Measurements from ENCODE around the gene ACSF3. TPM values are rescaled to one million over a fixed set of nuclear protein-coding genes. Genes with fewer than 3 reads are reported as not detected.

Gene ACSF3
- total RNA-seq, 1 experiment from 2014 or later, result 74.5 TPM

DNA sequence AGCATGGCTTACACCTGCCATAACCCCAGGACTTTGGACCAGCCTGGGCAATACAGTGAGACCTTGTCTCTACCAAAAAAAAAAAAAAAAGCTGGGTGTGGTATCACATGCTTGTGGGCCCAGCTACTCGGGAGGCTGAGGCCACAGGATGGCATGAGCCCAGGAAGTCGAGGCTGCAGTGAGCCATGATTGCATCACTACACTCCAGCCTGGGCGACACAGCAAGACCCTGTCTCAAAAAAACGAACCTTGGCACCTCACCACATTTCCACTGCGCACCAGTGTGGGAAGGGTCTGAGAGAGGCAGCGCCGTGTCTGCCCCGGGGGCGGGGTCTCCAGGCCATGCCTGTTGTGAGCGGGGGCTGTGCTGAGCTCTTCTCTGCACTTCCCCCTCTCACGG is 6.3 kb downstream of the ACSF3 start:
- Histone ChIP-seq H3K27me3 (ENCODE audit: insufficient read depth, low read length) (no peaks in the 10 kb centered on the region), H3K4me3 (replicated peaks in 1 of 2; ENCODE audit: low read depth in 1 of 2, low read length in 2 of 2) (no peak overlapping the region), H3K9me3 (ENCODE audit: control insufficient read depth in 1 of 2, insufficient read depth in 1 of 2, low read depth in 1 of 2, low read length in 2 of 2) (no peaks in the 10 kb centered on the region), H3K9ac (ENCODE audit: low read length) (no peak overlapping the region), H4K20me1 (ENCODE audit: insufficient read depth) (peaks cover 3% of the 10 kb centered on the region; the same call in 1 of the 2 replicates), H3K36me3 (ENCODE audit: control insufficient read depth in 1 of 2, insufficient read depth in 2 of 2, low read length in 2 of 2) (peaks cover 23 to 30% of the 10 kb centered on the region in 2 experiments), H3K4me1 (ENCODE audit: control insufficient read depth in 1 of 2, insufficient read depth in 2 of 2, low read length in 2 of 2) (peaks cover 3 to 13% of the 10 kb centered on the region in 2 experiments; a peak in 3 of 4 replicates), H3K4me2 (ENCODE audit: low read length) (no peak overlapping the region), H3K79me2 (ENCODE audit: insufficient read depth, low read length) (peaks cover 64% of the 10 kb centered on the region), H2AFZ (ENCODE audit: low read depth, low read length, poor library complexity, severe bottlenecking) (no peak overlapping the region), H3K27ac (ENCODE audit: low read depth, low read length) (no peak overlapping the region), H3K9me2 (ENCODE audit: insufficient read depth) (no peaks in the 10 kb centered on the region)
- TF ChIP-seq RAD21 (IDR thresholded peaks at IDR 0.05; ENCODE audit: low read depth), result no peak
- TF ChIP-seq ZNF274 (IDR thresholded peaks at IDR 0.05; ENCODE audit: low read depth, low read length), result no peak
- no peak for TF ChIP-seq SP1 (IDR thresholded peaks at IDR 0.05; ENCODE audit: low read depth)
- TF ChIP-seq SIN3A (IDR thresholded peaks at IDR 0.05; ENCODE audit: low read depth), result no peak
- TF ChIP-seq TCF7L2 (IDR thresholded peaks at IDR 0.05; ENCODE audit: borderline replicate concordance, extremely low read depth, insufficient read depth, insufficient read length), result no peak
- intact Hi-C loops (cut with micrococcal nuclease), result no loop called here
- BruUV-seq (replicated peaks), result no TSS peak
- DNase-seq (ENCODE audit: low read depth, low spot score) (no peak), ATAC-seq (no peak)
- RAD21 ChIA-PET (ENCODE audit: low non-redundant PET in 1 of 2, low total read pairs in 2 of 2, uncharacterized antibody in 2 of 2, unreplicated experiment in 2 of 2), result no interaction called here
- CTCF ChIA-PET, result no interaction called here
- POLR2A ChIA-PET, result no interaction called here

DNA sequence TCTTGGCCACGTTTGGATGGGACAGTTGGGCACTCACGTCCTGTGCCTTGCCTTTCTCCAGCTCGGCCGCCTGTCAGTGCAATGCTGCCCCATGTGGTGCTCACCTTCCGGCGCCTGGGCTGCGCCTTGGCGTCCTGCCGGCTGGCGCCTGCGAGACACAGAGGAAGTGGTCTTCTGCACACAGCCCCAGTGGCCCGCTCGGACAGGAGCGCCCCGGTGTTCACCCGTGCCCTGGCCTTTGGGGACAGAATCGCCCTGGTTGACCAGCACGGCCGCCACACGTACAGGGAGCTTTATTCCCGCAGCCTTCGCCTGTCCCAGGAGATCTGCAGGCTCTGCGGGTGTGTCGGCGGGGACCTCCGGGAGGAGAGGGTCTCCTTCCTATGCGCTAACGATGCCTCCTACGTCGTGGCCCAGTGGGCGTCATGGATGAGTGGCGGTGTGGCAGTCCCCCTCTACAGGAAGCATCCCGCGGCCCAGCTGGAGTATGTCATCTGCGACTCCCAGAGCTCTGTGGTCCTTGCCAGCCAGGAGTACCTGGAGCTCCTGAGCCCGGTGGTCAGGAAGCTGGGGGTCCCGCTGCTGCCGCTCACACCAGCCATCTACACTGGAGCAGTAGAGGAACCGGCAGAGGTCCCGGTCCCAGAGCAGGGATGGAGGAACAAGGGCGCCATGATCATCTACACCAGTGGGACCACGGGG is 7.1 kb downstream of the ACSF3 start:
- Histone ChIP-seq H3K4me3 (replicated peaks in 1 of 2; ENCODE audit: low read depth in 1 of 2, low read length in 2 of 2) (no peak overlapping the region), H3K27me3 (ENCODE audit: insufficient read depth, low read length) (no peaks in the 10 kb centered on the region), H3K9me2 (ENCODE audit: insufficient read depth) (no peaks in the 10 kb centered on the region), H3K4me1 (ENCODE audit: control insufficient read depth in 1 of 2, insufficient read depth in 2 of 2, low read length in 2 of 2) (peaks cover 0 to 8% of the 10 kb centered on the region in 2 experiments; a peak in 2 of 4 replicates), H2AFZ (ENCODE audit: low read depth, low read length, poor library complexity, severe bottlenecking) (no peak overlapping the region), H3K27ac (ENCODE audit: low read depth, low read length) (no peak overlapping the region), H3K9ac (ENCODE audit: low read length) (no peak overlapping the region), H4K20me1 (ENCODE audit: insufficient read depth) (peaks cover 3% of the 10 kb centered on the region; the same call in 1 of the 2 replicates), H3K36me3 (ENCODE audit: control insufficient read depth in 1 of 2, insufficient read depth in 2 of 2, low read length in 2 of 2) (peaks cover 23 to 30% of the 10 kb centered on the region in 2 experiments), H3K79me2 (ENCODE audit: insufficient read depth, low read length) (peaks cover 55% of the 10 kb centered on the region), H3K4me2 (ENCODE audit: low read length) (no peak overlapping the region), H3K9me3 (ENCODE audit: control insufficient read depth in 1 of 2, insufficient read depth in 1 of 2, low read depth in 1 of 2, low read length in 2 of 2) (no peaks in the 10 kb centered on the region)
- ATAC-seq (no peak), DNase-seq (ENCODE audit: low read depth, low spot score) (no peak)
- ChIA-PET POLR2A (no interaction called here), CTCF (no interaction called here), RAD21 (ENCODE audit: low non-redundant PET in 1 of 2, low total read pairs in 2 of 2, uncharacterized antibody in 2 of 2, unreplicated experiment in 2 of 2) (no interaction called here)
- BruUV-seq (replicated peaks), result no TSS peak
- intact Hi-C loops (cut with micrococcal nuclease), result no loop called here
- TF ChIP-seq EZH2 (IDR thresholded peaks at IDR 0.05) (no peak), SRF (IDR thresholded peaks at IDR 0.05; ENCODE audit: low read depth) (no peak), ZFX (IDR thresholded peaks at IDR 0.05) (no peak), JUND (IDR thresholded peaks at IDR 0.05) (no peak), YY1 (IDR thresholded peaks at IDR 0.05; ENCODE audit: extremely low read depth, insufficient replicate concordance, low read depth, low read length) (no peak), CBX3 (IDR thresholded peaks at IDR 0.05; ENCODE audit: low read depth) (no peak), SP1 (IDR thresholded peaks at IDR 0.05; ENCODE audit: low read depth) (no peak), POLR2A (IDR thresholded peaks at IDR 0.05; ENCODE audit: borderline replicate concordance, extremely low read depth, insufficient read depth, insufficient read length) (no peak), FOSL1 (IDR thresholded peaks at IDR 0.05; ENCODE audit: low read depth) (no peak), RAD21 (IDR thresholded peaks at IDR 0.05; ENCODE audit: low read depth) (no peak)
- TF ChIP-seq, protein P1, sequence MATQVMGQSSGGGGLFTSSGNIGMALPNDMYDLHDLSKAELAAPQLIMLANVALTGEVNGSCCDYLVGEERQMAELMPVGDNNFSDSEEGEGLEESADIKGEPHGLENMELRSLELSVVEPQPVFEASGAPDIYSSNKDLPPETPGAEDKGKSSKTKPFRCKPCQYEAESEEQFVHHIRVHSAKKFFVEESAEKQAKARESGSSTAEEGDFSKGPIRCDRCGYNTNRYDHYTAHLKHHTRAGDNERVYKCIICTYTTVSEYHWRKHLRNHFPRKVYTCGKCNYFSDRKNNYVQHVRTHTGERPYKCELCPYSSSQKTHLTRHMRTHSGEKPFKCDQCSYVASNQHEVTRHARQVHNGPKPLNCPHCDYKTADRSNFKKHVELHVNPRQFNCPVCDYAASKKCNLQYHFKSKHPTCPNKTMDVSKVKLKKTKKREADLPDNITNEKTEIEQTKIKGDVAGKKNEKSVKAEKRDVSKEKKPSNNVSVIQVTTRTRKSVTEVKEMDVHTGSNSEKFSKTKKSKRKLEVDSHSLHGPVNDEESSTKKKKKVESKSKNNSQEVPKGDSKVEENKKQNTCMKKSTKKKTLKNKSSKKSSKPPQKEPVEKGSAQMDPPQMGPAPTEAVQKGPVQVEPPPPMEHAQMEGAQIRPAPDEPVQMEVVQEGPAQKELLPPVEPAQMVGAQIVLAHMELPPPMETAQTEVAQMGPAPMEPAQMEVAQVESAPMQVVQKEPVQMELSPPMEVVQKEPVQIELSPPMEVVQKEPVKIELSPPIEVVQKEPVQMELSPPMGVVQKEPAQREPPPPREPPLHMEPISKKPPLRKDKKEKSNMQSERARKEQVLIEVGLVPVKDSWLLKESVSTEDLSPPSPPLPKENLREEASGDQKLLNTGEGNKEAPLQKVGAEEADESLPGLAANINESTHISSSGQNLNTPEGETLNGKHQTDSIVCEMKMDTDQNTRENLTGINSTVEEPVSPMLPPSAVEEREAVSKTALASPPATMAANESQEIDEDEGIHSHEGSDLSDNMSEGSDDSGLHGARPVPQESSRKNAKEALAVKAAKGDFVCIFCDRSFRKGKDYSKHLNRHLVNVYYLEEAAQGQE (IDR thresholded peaks at IDR 0.05; ENCODE audit: low read depth), result no peak
- TF ChIP-seq, protein P2, sequence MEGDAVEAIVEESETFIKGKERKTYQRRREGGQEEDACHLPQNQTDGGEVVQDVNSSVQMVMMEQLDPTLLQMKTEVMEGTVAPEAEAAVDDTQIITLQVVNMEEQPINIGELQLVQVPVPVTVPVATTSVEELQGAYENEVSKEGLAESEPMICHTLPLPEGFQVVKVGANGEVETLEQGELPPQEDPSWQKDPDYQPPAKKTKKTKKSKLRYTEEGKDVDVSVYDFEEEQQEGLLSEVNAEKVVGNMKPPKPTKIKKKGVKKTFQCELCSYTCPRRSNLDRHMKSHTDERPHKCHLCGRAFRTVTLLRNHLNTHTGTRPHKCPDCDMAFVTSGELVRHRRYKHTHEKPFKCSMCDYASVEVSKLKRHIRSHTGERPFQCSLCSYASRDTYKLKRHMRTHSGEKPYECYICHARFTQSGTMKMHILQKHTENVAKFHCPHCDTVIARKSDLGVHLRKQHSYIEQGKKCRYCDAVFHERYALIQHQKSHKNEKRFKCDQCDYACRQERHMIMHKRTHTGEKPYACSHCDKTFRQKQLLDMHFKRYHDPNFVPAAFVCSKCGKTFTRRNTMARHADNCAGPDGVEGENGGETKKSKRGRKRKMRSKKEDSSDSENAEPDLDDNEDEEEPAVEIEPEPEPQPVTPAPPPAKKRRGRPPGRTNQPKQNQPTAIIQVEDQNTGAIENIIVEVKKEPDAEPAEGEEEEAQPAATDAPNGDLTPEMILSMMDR (IDR thresholded peaks at IDR 0.05 in 2 of 3, conservative IDR thresholded peaks at IDR 0.05 in 1 of 3; ENCODE audit: borderline replicate concordance in 1 of 3, insufficient read depth in 1 of 3, low read depth in 2 of 3, low read length in 2 of 3), result no peak
- TF ChIP-seq, protein P3, sequence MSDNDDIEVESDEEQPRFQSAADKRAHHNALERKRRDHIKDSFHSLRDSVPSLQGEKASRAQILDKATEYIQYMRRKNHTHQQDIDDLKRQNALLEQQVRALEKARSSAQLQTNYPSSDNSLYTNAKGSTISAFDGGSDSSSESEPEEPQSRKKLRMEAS (IDR thresholded peaks at IDR 0.05), result no peak
